GOT3 (cell line): Measurements from ENCODE around the gene TBC1D22A.
"Not testable (repeated sequence)": the region's sequence is repeated elsewhere in the genome, so short reads cannot be mapped to it uniquely, and the experiment has no call there.

Experiments used
- DNase-seq: peaks from one replicate; lab custom pipeline; 2025; ENCODE audit warnings: mixed read lengths; lab: John Stamatoyannopoulos, UW

TBC1D22A gene

DNA sequence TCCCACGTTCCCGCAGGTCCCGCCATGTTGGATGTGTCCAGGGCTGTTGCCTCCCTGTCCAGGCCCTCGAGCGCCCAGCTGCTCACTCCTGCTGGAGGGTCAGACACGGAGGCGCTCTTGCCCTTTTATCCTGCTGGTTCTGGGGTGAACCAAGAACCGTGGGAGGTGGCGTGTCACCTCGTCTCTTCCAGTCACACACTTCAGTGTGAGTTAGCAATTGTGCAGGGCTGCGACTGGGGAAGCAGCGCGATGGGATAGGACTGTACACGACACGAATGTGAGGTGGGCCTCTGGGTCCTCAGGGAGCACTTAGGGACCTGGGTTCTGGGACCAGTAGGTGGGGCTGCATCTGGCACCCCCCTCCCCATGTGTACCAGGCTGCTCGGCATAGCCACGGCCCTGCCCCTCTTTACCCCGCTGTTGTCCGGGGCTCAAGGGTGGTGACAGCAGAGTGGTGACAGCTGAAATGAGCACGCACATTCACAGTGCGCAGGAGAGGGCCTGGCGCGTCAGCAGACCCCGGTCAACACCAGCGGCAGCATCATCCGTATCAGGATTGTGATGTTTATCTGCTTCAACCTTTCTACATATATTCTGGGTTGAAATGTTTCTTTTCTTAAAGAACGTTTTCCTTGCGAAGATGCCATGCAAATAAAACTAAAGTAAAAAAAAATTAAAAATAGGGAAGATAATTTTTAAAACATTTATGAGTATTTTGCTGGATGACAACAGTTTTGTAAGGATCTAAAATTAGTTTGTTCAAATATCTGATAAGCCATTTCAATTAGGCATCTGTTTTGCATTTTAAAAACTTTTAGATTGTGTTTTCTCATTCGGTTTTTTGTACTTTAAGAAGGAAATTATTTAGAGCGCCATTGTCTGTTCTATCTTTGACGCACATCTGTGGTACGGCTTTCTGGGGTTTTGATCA, 210.7 kb downstream of the TBC1D22A start:
- DNase-seq = no peak

DNA sequence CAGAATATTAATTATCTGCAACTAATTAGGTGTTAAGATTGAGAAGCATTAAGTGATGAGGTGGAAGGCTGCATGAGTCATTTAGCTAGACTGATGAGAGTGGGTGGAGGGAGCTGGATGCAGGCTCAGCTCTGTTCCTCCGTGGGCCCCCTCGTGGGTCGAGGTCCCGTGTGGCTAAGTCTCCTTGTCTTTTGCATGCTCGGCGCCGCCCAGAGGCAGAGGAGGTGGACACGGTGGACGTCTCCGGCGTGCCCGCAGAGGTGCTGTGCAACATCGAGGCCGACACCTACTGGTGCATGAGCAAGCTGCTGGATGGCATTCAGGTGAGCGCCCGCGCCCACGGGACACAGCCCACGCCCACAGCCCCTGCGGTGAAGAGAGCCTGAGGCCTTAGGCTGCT, 211.6 kb downstream of the TBC1D22A start:
- no peak for DNase-seq

GRCh38 chr22:46974631-46975585, 212.5 kb downstream of the TBC1D22A start:
- DNase-seq = no peak

DNA sequence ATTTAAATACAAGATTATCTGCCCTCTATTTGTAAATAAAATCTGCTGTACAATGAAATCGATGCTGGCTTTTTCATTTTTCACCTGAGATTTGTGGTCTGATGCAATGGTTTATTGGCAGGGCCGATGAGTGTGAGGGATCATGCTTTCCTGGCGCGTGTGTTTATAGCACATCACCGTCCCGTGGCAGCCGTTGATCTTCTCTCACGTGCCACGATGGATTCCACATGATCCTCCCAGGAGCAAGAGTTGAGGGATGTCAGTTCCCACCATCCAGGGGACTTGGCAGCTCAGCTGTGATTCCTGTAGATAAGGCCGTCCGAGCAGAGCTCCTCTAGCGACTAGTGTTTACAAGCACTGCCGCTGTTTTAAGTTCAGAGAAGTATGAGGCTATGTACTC, 213.7 kb downstream of the TBC1D22A start:
- DNase-seq = no peak

- DNase-seq = no peak
These were observed 214.1 kb downstream of the TBC1D22A start for GRCh38 chr22:46976598-46976997.

DNA sequence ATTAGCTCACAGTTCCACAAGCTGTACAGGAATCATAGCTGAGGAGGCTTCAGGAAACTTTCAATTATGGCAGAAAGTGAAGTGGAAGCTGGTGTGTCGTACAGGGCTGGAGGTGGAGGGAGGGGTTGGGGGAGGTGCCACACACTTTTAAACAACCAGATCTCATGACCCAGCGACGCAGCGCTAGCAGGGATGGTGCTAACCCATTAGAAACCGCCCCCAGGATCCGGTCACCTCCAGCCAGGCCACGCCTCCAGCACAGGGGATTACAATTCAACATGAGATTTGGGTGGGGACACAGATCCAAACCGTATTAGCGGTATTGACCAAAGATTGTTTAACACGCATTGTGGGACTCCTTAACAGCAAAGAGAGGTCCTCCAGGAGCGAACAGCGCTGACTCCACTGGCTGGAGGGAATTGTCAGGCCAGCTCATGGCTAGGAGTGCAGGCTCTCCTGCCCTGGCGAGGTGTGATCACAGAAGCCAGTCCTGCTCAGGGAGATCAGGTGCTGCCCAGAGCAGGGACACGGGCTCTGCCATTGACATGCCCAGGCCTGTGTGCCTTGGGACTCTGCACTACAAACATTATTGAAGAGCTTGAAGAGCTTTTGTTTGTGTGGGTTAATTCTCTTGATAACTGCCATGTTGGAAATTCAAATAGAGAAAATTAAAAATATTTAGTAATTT, 215.3 kb downstream of the TBC1D22A start:
- no peak for DNase-seq

DNA sequence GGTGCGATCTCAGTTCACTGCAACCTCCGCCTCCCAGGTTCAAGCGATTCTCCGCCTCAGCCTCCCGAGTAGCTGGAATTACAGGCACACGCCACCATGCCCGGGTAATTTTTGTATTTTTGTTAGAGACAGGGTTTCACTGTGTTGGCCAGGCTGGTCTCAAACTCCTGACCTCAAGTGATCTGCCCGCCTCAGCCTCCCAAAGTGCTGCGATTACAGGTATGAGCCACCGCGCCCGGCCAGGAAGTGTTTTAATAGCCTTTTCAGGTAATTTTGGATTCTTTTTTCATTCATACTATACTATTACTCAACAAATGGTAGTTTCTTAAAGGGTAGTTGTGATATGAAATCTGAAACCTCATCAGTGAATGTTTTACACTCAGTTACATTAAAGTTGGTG, 216.2 kb downstream of the TBC1D22A start:
- DNase-seq = not testable (repeated sequence)

DNA sequence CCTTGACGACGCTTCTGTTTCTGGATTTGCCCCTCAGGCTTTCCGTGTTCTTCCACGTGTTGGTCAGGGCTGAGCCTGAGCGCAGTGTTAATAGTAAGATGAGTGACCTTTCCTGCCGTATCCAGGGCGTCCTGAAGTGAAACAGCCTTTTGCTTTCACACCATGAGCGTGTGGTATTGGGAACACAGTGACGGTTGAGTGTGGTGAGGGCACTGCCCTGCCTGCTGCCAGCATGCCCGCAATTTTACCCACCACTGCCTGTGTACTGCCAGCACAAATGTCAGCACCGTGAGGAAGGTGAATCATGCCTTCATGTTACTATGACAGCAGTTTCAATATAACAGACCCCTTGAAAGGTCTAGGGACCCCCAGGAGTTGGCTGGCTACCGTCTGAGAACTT, 217.1 kb downstream of the TBC1D22A start:
- DNase-seq = no peak

GRCh38 chr22:46980392-46980791, 217.9 kb downstream of the TBC1D22A start:
- no peak for DNase-seq

DNA sequence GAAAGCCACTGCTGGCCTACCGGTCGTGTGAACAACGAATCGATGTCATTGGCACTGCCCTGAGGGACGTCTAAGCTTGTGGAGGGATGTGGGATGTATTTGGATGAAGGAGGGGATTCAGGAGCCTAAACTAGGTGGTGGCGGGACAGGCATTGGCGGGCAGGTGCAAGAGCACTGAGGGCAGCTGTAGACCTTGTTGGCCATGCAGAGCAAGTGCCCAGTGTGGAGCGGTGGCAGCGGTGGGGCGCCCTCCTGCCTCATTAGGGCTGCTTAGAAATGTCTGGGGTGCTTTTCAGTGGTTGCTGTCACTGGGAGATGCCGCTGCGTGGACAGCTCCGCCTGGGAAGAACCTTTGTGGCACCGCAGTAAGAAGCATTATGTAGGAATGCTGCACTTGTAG, 220.2 kb downstream of the TBC1D22A start:
- no peak for DNase-seq

GRCh38 chr22:46983046-46983445, 220.6 kb downstream of the TBC1D22A start:
- DNase-seq = no peak

GRCh38 chr22:46984751-46985506, 222.5 kb downstream of the TBC1D22A start:
- no peak for DNase-seq

DNA sequence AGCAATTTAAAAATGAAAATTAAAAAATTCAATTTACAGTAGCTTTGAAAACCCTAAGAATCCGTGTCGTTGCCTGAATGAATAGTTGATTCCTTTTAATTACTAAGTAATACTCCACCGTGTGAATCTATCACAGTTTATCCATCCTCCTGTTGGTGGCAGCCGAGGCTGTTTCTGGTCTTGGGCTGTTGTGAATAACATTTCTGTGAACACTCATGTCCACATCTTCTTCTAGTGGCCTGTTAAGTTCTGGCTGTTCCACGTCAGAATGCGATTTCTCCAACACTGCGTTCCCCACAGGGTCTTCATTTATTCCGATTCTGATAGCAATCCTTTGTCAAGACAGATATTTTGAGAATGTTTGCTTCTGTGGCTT, 223.0 kb downstream of the TBC1D22A start:
- DNase-seq = no peak

- no peak for DNase-seq
These were observed 224.3 kb downstream of the TBC1D22A start for GRCh38 chr22:46986788-46987187.

DNA sequence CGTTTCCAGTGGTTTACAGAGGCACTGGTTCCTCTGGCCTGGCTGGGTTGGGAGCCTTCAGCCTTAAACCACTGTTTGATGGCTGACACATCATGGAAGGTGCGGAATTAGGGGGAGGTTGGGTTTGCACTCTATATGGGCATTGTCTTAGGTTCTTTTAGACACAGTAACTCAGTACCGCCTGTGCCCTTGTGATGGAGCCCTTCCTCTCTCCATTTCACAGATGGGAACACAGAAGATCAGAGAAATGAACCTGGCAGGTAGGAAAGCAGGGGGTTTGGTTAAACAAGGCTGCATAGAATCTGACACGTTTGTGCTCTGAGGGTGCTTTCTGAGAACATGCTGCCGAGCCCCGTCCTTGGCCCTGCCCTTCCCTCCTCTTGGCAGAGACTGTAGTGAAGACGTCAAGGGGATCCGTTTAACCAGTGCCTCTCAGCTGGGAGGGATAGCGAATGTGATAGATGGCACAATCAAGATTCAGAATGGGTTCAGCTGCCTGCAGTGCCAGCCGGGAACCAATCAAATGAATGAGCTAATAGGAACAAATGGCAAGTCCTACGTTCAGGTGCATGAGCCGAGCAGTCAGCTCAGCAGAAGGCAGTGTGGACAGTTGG, 228.6 kb downstream of the TBC1D22A start:
- no peak for DNase-seq

DNA sequence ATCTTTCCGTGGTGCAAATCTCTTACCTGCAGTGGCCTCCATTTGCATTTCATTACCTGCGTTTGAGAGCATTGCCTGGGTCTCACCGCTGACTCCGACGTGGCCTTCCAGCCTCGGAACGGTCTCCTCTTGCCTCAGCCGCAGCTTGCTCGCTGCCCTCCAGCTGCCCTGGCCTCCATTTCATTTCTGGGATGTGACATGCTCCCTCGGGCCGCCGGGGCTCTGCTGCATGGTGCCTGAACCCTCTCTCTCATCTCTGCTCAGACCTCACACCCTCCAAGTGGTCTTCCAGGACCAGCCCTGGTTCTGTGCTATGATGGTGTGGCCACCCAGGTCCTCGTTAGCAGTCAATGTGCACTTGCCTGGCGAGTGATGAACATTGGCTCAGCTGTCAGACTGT, 229.2 kb downstream of the TBC1D22A start:
- no peak for DNase-seq

- no peak for DNase-seq
These were observed 229.8 kb downstream of the TBC1D22A start for GRCh38 chr22:46992121-46992731.

DNA sequence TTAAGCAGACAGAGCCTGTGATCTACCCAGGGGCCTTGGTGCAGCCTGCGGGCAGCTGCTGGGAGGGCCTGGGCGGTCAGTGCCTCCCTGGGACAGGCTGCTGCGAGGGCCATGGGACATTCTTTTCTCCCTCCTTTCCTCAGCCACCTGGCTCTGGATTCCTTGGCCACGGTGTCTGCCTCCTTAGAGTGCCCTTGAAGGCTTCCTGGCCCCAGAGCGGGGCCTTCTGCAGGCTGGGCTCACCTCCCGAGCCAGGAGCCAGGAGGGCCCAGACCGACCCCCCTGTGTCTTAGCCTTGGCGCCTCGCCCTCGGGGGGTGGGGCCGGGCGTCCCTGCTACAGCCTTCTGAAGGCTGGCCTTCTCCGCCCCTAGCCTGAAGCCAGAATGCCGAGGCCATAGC, 231.2 kb downstream of the TBC1D22A start:
- no peak for DNase-seq

- no peak for DNase-seq
These were observed 231.8 kb downstream of the TBC1D22A start for GRCh38 chr22:46994265-46994664.

GRCh38 chr22:46994983-46995382, 232.5 kb downstream of the TBC1D22A start:
- DNase-seq = no peak
